Neuronal stem cell (in vitro differentiated cells): Measurements from ENCODE around the gene FOXJ3.

Source experiments
- DNase-seq: peaks from one replicate; pipeline ENCODE4 v3.0.0-alpha.2; 2013; ENCODE audit warnings: low spot score
- H2AFZ ChIP-seq: one replicate; pipeline ENCODE4 v1.6.1; 2013; ENCODE audit warnings: mild to moderate bottlenecking, low read length, inconsistent platforms
- H2AK5ac ChIP-seq: 2 replicates; pipeline ENCODE4 v1.6.1; 2013; ENCODE audit warnings: low read depth, mild to moderate bottlenecking, inconsistent platforms, low read length, moderate library complexity, mixed read lengths
- H2BK120ac ChIP-seq: 2 replicates; pipeline ENCODE4 v1.6.1; 2013; ENCODE audit warnings: low read depth, mild to moderate bottlenecking, inconsistent platforms, low read length, moderate library complexity, mixed read lengths
- H2BK12ac ChIP-seq: one replicate; pipeline ENCODE4 v1.6.1; 2013; ENCODE audit warnings: low read length, inconsistent platforms
- H2BK15ac ChIP-seq: 2 replicates; pipeline ENCODE4 v1.6.1; 2013; ENCODE audit warnings: mild to moderate bottlenecking, low read length, inconsistent platforms, mixed read lengths
- H2BK5ac ChIP-seq: one replicate; pipeline ENCODE4 v1.6.1; 2013; ENCODE audit warnings: inconsistent platforms, mild to moderate bottlenecking, low read length, moderate library complexity
- H3K14ac ChIP-seq: one replicate; pipeline ENCODE4 v1.6.1; 2013; ENCODE audit warnings: low read length, inconsistent platforms
- H3K18ac ChIP-seq: 2 replicates; pipeline ENCODE4 v1.6.1; 2013; ENCODE audit warnings: low read length, inconsistent platforms
- H3K23ac ChIP-seq: 2 replicates; pipeline ENCODE4 v1.6.1; 2013; ENCODE audit warnings: low read depth, mild to moderate bottlenecking, mixed read lengths, low read length, inconsistent platforms; ENCODE audit not compliant: poor library complexity
- H3K27ac ChIP-seq: replicated peaks from 3 replicates; pipeline ENCODE4 v1.5.1; 2013; ENCODE audit warnings: low read length, inconsistent platforms
- H3K27me3 ChIP-seq, 3 experiments: 2 replicates each; pipeline ENCODE4 v1.6.1; 2013; ENCODE audit warnings: low read length in 3 of 3, mild to moderate bottlenecking in 2 of 3, inconsistent platforms in 1 of 3, low read depth in 1 of 3, mixed read lengths in 1 of 3, moderate library complexity in 1 of 3; ENCODE audit not compliant: control insufficient read depth in 3 of 3, insufficient read depth in 3 of 3
- H3K36me3 ChIP-seq, 2 donors: replicated peaks in 1 of 2; 2 replicates each; pipeline ENCODE4 v1.6.1; 2013; ENCODE audit warnings: low read length in 2 of 2; ENCODE audit not compliant: control insufficient read depth in 2 of 2, insufficient read depth in 2 of 2
- H3K4ac ChIP-seq: 2 replicates; pipeline ENCODE4 v1.6.1; 2013; ENCODE audit warnings: inconsistent platforms, mild to moderate bottlenecking, low read length, moderate library complexity
- H3K4me1 ChIP-seq, 2 donors: 1 replicate in 1 of 2; 2 replicates in 1 of 2; pipeline ENCODE4 v1.6.1; 2013; ENCODE audit warnings: low read length in 2 of 2, low read depth in 1 of 2; ENCODE audit not compliant: control insufficient read depth in 2 of 2, insufficient read depth in 1 of 2
- H3K4me2 ChIP-seq: one replicate; pipeline ENCODE4 v1.6.1; 2013; ENCODE audit warnings: mild to moderate bottlenecking, low read length, inconsistent platforms; ENCODE audit not compliant: insufficient read depth, poor library complexity, severe bottlenecking
- H3K4me3 ChIP-seq, 2 donors: 2 replicates each; pipeline ENCODE4 v1.5.1; 2013; ENCODE audit warnings: low read length in 2 of 2, mild to moderate bottlenecking in 2 of 2, inconsistent platforms in 1 of 2, moderate library complexity in 1 of 2
- H3K79me1 ChIP-seq: one replicate; pipeline ENCODE4 v1.6.1; 2013; ENCODE audit warnings: low read depth, mild to moderate bottlenecking, inconsistent platforms, low read length, moderate library complexity
- H3K9ac ChIP-seq: one replicate; pipeline ENCODE4 v1.6.1; 2013; ENCODE audit warnings: mild to moderate bottlenecking, low read depth, low read length, inconsistent platforms; ENCODE audit not compliant: poor library complexity
- H3K9me3 ChIP-seq, 2 donors: replicated peaks in 1 of 2; 2 replicates each; pipeline versions ENCODE3 to v1.6.1; 2013; ENCODE audit warnings: low read length in 2 of 2, mild to moderate bottlenecking in 2 of 2, inconsistent platforms in 1 of 2, low read depth in 1 of 2, mixed read lengths in 1 of 2, moderate library complexity in 1 of 2; ENCODE audit not compliant: control insufficient read depth in 2 of 2, insufficient read depth in 1 of 2
- H4K8ac ChIP-seq: one replicate; pipeline ENCODE4 v1.6.1; 2013; ENCODE audit warnings: low read depth, mild to moderate bottlenecking, inconsistent platforms, low read length, moderate library complexity
- H4K91ac ChIP-seq: one replicate; pipeline ENCODE4 v1.6.1; 2013; ENCODE audit warnings: low read length, low read depth, mild to moderate bottlenecking, inconsistent platforms; ENCODE audit not compliant: poor library complexity
- WGBS, 2 donors: extraction: QIAGEN DNeasy Blood & Tissue Kit; methylation state at CpG; one replicate each; pipeline ENCODE4 v1.1.7; 2013; ENCODE audit warnings: missing lambda C conversion rate in 2 of 2, mixed read lengths in 1 of 2; ENCODE audit not compliant: insufficient read length in 2 of 2, insufficient replicate concordance in 1 of 2; ENCODE audit errors: extremely low coverage in 2 of 2; 5-methylcytosine and 5-hydroxymethylcytosine counted together

The FOXJ3 gene

GRCh38 chr1:42201986-42202385 is 133.0 kb downstream of the FOXJ3 start:
- Histone ChIP-seq H3K23ac (no peak overlapping the region), H3K4me3 (no peak overlapping the region), H2BK15ac (no peak overlapping the region), H2BK12ac (no peak overlapping the region), H3K4me1 (no peaks in the 10 kb centered on the region), H2AK5ac (no peak overlapping the region), H2BK5ac (no peak overlapping the region), H3K18ac (no peak overlapping the region), H2BK120ac (no peak overlapping the region), H2AFZ (no peak overlapping the region), H3K4ac (no peak overlapping the region), H4K91ac (no peak overlapping the region), H3K14ac (no peak overlapping the region), H3K36me3 (peaks cover 3 to 76% of the 10 kb centered on the region in 2 donors), H3K27me3 (no peaks in the 10 kb centered on the region), H3K9me3 (peaks cover 0 to 16% of the 10 kb centered on the region in 2 donors), H3K9ac (no peak overlapping the region), H3K27ac (no peak overlapping the region), H4K8ac (no peak overlapping the region), H3K79me1 (peaks cover 2% of the 10 kb centered on the region), H3K4me2 (no peak overlapping the region)
- no peak for DNase-seq

- Histone ChIP-seq H4K8ac (no peak overlapping the region), H3K9me3 (peaks cover 0 to 13% of the 10 kb centered on the region in 2 donors), H3K36me3 (peaks cover 7 to 85% of the 10 kb centered on the region in 2 donors), H3K4me3 (no peak overlapping the region), H4K91ac (no peak overlapping the region), H2BK5ac (no peak overlapping the region), H3K27me3 (no peaks in the 10 kb centered on the region), H3K4ac (no peak overlapping the region), H3K9ac (no peak overlapping the region), H2BK120ac (no peak overlapping the region), H3K79me1 (no peaks in the 10 kb centered on the region), H2AFZ (no peak overlapping the region), H2BK15ac (no peak overlapping the region), H3K23ac (no peak overlapping the region), H3K18ac (no peak overlapping the region), H3K27ac (no peak overlapping the region), H3K4me2 (no peak overlapping the region), H2AK5ac (no peak overlapping the region), H3K4me1 (no peaks in the 10 kb centered on the region), H2BK12ac (no peak overlapping the region), H3K14ac (no peak overlapping the region)
- no CpG with 5 or more reads among the region's 5 CpGs for WGBS, 2 donors
- DNase-seq: no peak
Measured at GRCh38 chr1:42198251-42198650, 136.8 kb downstream of the FOXJ3 start.

- H2BK5ac ChIP-seq: no peak overlapping the region
- no peak overlapping the region for H2BK120ac ChIP-seq
- H3K36me3 ChIP-seq: peaks cover 12 to 85% of the 10 kb centered on the region in 2 donors
- no peak overlapping the region for H2AK5ac ChIP-seq
- H3K4me1 ChIP-seq: no peaks in the 10 kb centered on the region
- no peak overlapping the region for H3K4me2 ChIP-seq
- no peak for DNase-seq
- no peak overlapping the region for H3K4me3 ChIP-seq
- H3K9me3 ChIP-seq: no peaks in the 10 kb centered on the region
- no peak overlapping the region for H3K18ac ChIP-seq
- H4K8ac ChIP-seq: no peak overlapping the region
- no CpG with 5 or more reads among the region's 3 CpGs for WGBS, 2 donors
- H3K23ac ChIP-seq: no peak overlapping the region
- H3K27ac ChIP-seq: no peak overlapping the region
- H3K4ac ChIP-seq: no peak overlapping the region
- H4K91ac ChIP-seq: no peak overlapping the region
- no peak overlapping the region for H2AFZ ChIP-seq
- no peak overlapping the region for H2BK12ac ChIP-seq
- H2BK15ac ChIP-seq: no peak overlapping the region
- H3K27me3 ChIP-seq: no peaks in the 10 kb centered on the region
- H3K9ac ChIP-seq: no peak overlapping the region
- no peaks in the 10 kb centered on the region for H3K79me1 ChIP-seq
- no peak overlapping the region for H3K14ac ChIP-seq
Measured at GRCh38 chr1:42195841-42196240, 139.2 kb downstream of the FOXJ3 start.

- Histone ChIP-seq H3K79me1 (no peaks in the 10 kb centered on the region), H3K36me3 (peaks cover 13 to 95% of the 10 kb centered on the region in 2 donors), H3K14ac (no peak overlapping the region), H4K91ac (no peak overlapping the region), H2AFZ (no peak overlapping the region), H3K9ac (no peak overlapping the region), H3K27ac (no peak overlapping the region), H3K4me3 (no peak overlapping the region), H3K27me3 (no peaks in the 10 kb centered on the region), H2BK5ac (no peak overlapping the region), H2AK5ac (no peak overlapping the region), H3K4me2 (no peak overlapping the region), H2BK15ac (no peak overlapping the region), H3K23ac (no peak overlapping the region), H3K4me1 (no peaks in the 10 kb centered on the region), H4K8ac (no peak overlapping the region), H3K9me3 (no peaks in the 10 kb centered on the region), H3K18ac (no peak overlapping the region), H2BK120ac (no peak overlapping the region), H3K4ac (no peak overlapping the region), H2BK12ac (no peak overlapping the region)
- no peak for DNase-seq
- no CpG with 5 or more reads among the region's 4 CpGs for WGBS, 2 donors
Measured at GRCh38 chr1:42192106-42192505, 142.9 kb downstream of the FOXJ3 start.
